Activated CD8-positive, alpha-beta memory T cell treated with anti-CD3 and anti-CD28 coated beads, Interleukin-2, amount 10 ng/mL, durations not matched to agents 7 days and 5 days (primary cell): ENCODE data around the gene LCTL. TPM values are rescaled to one million over a fixed set of nuclear protein-coding genes. Genes with fewer than 3 reads are reported as not detected.
"Not testable (repeated sequence)": the region's sequence is repeated elsewhere in the genome, so short reads cannot be mapped to it uniquely, and the experiment has no call there.

Experiments
- ATAC-seq: fragments of 150-1000 bp; cut with Tn5 transposase; one replicate; pipeline ENCODE4 v1.10.0; 2021; ENCODE audit warnings: moderate library complexity
- CTCF ChIA-PET: fragments of 350-600 bp; sonication (Branson Sonifier 250); formaldehyde crosslinking; loops from one replicate; lab custom pipeline; 2021; ENCODE audit warnings: antibody characterized with exemption; lab: Charles Lee
- DNase-seq: peaks from one replicate; pipeline ENCODE4 v3.0.0-alpha.2; 2020
- H3K27ac Mint-ChIP-seq: one replicate; pipeline ENCODE4 v1.8.0; 2021; ENCODE audit warnings: mild to moderate bottlenecking, mixed read lengths
- H3K27me3 Mint-ChIP-seq: one replicate; pipeline ENCODE4 v1.8.0; 2021; ENCODE audit warnings: mixed read lengths
- H3K36me3 Mint-ChIP-seq: one replicate; pipeline ENCODE4 v1.8.0; 2021; ENCODE audit warnings: mild to moderate bottlenecking, mixed read lengths
- H3K4me1 Mint-ChIP-seq: one replicate; pipeline ENCODE4 v1.8.0; 2021; ENCODE audit warnings: mixed read lengths
- H3K4me3 Mint-ChIP-seq: one replicate; pipeline ENCODE4 v1.8.0; 2021; ENCODE audit warnings: mild to moderate bottlenecking, moderate library complexity, mixed read lengths
- H3K9me3 Mint-ChIP-seq: one replicate; pipeline ENCODE4 v1.8.0; 2022; ENCODE audit warnings: low read depth, mixed read lengths
- total RNA-seq, 2 experiments: library from RNA; stranded (reverse); gene quantifications; one replicate each; pipeline ENCODE4 v1.2.3, GENCODE V29; 2021

The LCTL gene
- total RNA-seq, 2 experiments from 2014 or later: not detected

DNA sequence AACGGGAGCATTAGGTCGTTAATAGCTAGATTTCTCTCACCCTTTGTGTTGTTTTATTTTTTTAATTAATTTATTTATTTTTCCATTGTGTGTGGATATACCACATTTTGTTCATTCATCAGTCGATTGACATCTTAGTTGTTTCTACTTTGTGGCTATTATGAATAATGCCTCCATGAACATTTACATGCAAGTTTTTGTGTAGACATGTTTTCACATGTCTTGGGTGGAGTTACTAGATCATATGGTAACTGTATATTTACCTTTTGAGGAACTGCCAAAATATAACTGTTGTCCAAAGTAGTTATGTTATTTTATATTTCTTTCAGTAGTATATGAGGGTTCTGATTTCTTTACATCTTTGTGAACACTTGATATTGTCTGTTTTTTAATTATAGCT is 41.9 kb downstream of the LCTL start:
- CTCF ChIA-PET: interaction anchor here (0.7 kb wide), 1 partner anchor 18 kb away, joined by 3 read pairs; no protein-coding TSS in a partner anchor
- Mint-ChIP-seq H3K9me3 (no peaks in the 10 kb centered on the region), H3K4me1 (peaks cover 12% of the 10 kb centered on the region), H3K4me3 (no peak overlapping the region), H3K27ac (no peak overlapping the region), H3K27me3 (no peaks in the 10 kb centered on the region), H3K36me3 (peaks cover 33% of the 10 kb centered on the region)
- ATAC-seq (no peak), DNase-seq (no peak)

DNA sequence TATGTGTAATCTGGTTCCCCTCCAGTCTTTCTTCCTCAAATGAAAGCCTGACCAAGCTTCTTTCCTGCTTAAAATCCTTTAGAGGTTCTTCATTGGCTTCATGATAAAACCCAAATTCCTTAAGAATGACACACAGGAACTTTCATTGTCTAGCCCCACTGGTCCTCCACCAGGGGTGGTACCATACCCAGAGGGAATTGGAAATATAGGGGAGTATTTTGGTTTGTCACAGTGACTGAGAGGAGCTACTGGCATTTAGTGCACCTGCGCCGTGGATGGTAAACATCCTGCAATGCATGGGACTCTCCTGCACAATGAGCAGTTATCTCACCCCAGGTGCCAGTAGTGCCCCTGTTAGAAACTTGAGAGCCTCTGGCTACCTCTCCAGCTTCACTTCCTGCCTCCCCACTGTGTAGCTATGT is 49.9 kb downstream of the LCTL start:
- H3K27me3 Mint-ChIP-seq: no peaks in the 10 kb centered on the region
- no peaks in the 10 kb centered on the region for H3K4me1 Mint-ChIP-seq
- peaks cover 32% of the 10 kb centered on the region for H3K36me3 Mint-ChIP-seq
- H3K9me3 Mint-ChIP-seq: no peaks in the 10 kb centered on the region
- H3K27ac Mint-ChIP-seq: peak overlapping the region; percentile 16
- DNase-seq (no peak), ATAC-seq (no peak)
- CTCF ChIA-PET: no interaction called here
- no peak overlapping the region for H3K4me3 Mint-ChIP-seq

DNA sequence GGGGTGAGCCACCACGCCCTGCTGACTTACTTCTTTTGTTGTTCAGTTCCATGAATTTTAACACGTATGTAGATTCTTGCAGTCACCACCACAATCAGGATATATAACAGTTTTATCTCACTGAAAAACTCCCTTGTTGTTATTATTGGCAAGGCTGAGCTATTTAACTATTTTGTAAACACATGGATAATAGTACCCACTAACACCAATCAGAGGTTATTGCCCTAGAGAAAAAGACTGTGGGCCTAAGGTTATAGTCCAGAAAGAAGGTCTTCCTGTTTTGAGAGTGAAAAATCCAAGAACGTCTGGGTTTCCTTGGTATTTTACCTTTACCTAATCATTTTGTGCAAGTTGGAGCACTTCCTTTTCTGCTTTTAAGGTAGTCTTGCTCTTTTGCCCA is 51.2 kb downstream of the LCTL start:
- CTCF ChIA-PET: no interaction called here
- Mint-ChIP-seq H3K4me1 (no peaks in the 10 kb centered on the region), H3K9me3 (no peaks in the 10 kb centered on the region), H3K27me3 (no peaks in the 10 kb centered on the region), H3K36me3 (peaks cover 34% of the 10 kb centered on the region), H3K4me3 (no peak overlapping the region), H3K27ac (no peak overlapping the region)
- ATAC-seq: no peak
- DNase-seq: no peak

- Mint-ChIP-seq H3K4me1 (peaks cover 24% of the 10 kb centered on the region), H3K9me3 (no peaks in the 10 kb centered on the region), H3K27ac (peak overlapping the region; percentile 30), H3K4me3 (no peak overlapping the region), H3K36me3 (peaks cover 21% of the 10 kb centered on the region), H3K27me3 (no peaks in the 10 kb centered on the region)
- ATAC-seq: no peak
- CTCF ChIA-PET: interaction anchor here (2.8 kb wide), 1 partner anchor 10 kb away, joined by 24 read pairs; the partner anchor contains the start of gene SNAPC5
- no peak for DNase-seq
Measured at GRCh38 chr15:66508293-66508883, 57.4 kb downstream of the LCTL start.

DNA sequence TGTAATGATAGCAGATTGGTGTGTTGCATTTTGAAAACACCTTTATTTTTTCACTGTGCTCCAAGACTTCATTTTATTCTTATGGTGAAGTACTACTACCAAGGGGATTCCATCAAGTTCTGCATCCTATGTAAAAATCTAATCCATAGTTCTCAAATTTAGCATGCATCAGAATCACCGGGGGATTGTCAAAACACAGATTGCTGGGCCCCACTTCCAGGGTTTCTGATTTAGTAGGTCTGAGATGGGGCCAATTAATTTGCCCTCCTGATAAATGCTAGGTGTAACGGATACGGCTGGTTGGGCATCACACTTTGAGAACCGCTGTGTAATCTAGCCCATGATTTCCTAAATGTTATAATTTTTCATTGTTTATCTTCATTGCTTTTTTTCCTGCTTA is 60.0 kb downstream of the LCTL start:
- ATAC-seq (no peak), DNase-seq (no peak)
- Mint-ChIP-seq H3K4me3 (peak overlapping the region; percentile 94), H3K4me1 (peaks cover 49% of the 10 kb centered on the region), H3K9me3 (no peaks in the 10 kb centered on the region), H3K27me3 (no peaks in the 10 kb centered on the region), H3K27ac (peak overlapping the region; percentile 97), H3K36me3 (peaks cover 44% of the 10 kb centered on the region)
- CTCF ChIA-PET: interaction anchor here (0.6 to 3.1 kb wide), 7 partner anchors 8 to 1569 kb away, joined by 3 to 24 read pairs (median 4); partner anchors contain the start of genes MAP2K1 and SNAPC5

- CTCF ChIA-PET: interaction anchor here (0.6 to 3.1 kb wide), 6 partner anchors 7 to 1569 kb away, joined by 3 to 24 read pairs (median 4); partner anchors contain the start of genes MAP2K1 and SNAPC5
- H3K27me3 Mint-ChIP-seq: no peaks in the 10 kb centered on the region
- DNase-seq (no peak), ATAC-seq (no peak)
- H3K4me1 Mint-ChIP-seq: peaks cover 52% of the 10 kb centered on the region
- H3K27ac Mint-ChIP-seq: peak overlapping the region; percentile 97
- H3K4me3 Mint-ChIP-seq: peak overlapping the region; percentile 94
- H3K36me3 Mint-ChIP-seq: peaks cover 46% of the 10 kb centered on the region
- H3K9me3 Mint-ChIP-seq: no peaks in the 10 kb centered on the region
Measured at GRCh38 chr15:66505430-66505811, 60.4 kb downstream of the LCTL start.

DNA sequence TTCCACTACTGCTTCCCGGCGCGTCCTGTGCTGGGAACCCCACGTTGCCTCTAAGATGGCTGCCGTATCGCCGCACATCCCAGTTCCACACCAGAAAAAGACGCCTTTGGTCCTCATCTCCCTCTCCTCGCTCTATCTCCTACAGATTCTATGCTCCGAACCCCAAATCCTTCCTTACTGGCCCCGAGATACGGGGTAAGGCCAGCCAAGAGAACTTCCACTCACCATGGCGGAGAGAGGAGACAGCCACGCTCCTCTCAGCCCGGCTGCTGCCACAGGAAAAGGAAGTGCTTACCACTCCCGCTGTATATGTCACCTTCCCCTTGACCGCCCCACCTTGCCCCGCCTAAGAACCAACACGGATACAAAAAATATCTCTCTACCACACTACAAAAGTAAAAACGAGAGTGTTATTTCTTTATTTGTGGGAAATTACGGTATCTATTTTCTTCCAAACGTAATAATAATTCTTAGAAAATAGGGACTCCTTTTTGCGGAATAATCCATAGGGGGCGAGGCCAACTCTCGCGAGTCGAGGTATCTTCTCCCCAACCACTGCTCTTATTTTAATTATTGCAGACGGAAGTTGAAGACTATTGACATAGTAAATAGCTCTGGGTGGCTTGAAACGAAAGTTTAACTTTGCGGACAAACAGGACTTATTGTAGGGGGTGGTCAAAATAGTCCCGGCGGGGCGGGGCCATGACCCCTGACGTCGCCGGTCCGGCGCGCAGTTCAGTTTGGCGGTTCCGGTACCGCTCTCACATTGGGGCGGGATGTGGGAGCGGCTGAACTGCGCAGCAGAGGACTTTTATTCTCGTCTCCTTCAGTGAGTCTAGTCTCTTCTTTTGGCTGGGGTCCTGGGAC is 61.0 kb downstream of the LCTL start, which contains the start of the genes RPL4 and ZWILCH:
Gene RPL4 (minus strand): TSS at position 293 of the 867 bp plus-strand sequence. CDS start 65 bp downstream, at position 228.
Gene ZWILCH (plus strand): TSS at position 764 of the 867 bp plus-strand sequence. CDS start 13 bp downstream, at position 777.
- peaks cover 58% of the 10 kb centered on the region for H3K4me1 Mint-ChIP-seq
- peak; percentile 87 for DNase-seq
- peak; percentile 87 for ATAC-seq
- CTCF ChIA-PET: interaction anchor here (1.1 to 3.1 kb wide), 3 partner anchors 16 to 211 kb away, joined by 3 to 21 read pairs (median 5); partner anchors contain the start of gene MAP2K1
- H3K4me3 Mint-ChIP-seq: peak within 1 kb of the TSS; percentile 94
- H3K27me3 Mint-ChIP-seq: no peaks in the 10 kb centered on the region
- H3K9me3 Mint-ChIP-seq: no peaks in the 10 kb centered on the region
- H3K27ac Mint-ChIP-seq: peak within 1 kb of the TSS; percentile 97
- peaks cover 52% of the 10 kb centered on the region for H3K36me3 Mint-ChIP-seq

GRCh38 chr15:66503780-66504562 is 61.8 kb downstream of the LCTL start:
- peak overlapping the region; percentile 94 for H3K4me3 Mint-ChIP-seq
- H3K27ac Mint-ChIP-seq: peak overlapping the region; percentile 97

DNA sequence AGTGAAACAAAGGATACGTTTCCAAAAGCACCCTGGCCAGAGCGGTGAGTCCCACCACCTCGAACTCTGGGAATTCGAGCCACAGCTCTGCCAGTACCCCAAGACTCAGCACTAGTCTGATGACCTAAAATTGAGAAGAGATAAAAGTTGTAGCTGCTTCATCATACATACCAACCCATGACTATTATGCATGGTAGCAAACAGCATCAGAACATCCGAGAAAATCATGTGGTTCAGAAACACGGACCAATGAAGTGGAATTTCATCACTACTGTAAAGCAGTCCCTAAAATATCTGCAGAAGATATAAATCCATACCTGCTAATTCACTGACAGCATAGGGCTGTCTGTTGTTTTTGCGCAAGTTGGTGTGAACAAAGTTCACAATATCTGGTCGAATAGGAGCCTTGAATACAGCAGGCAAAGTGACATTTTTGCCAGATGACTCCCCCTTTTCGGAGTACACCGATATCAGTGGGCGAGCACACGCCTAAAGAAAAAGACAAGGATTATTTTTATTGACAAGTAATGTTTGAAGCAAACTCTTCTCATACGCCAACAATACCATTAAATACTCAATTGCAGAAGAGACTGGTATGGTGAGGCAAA is 62.7 kb downstream of the LCTL start:
- peaks cover 55% of the 10 kb centered on the region for H3K36me3 Mint-ChIP-seq
- H3K27ac Mint-ChIP-seq: peak overlapping the region; percentile 97
- H3K9me3 Mint-ChIP-seq, ATAC-seq, H3K27me3 Mint-ChIP-seq: not testable (repeated sequence)
- H3K4me3 Mint-ChIP-seq: peak overlapping the region; percentile 94
- peak; percentile 33 for DNase-seq
- CTCF ChIA-PET: interaction anchor here (1.0 to 3.1 kb wide), 2 partner anchors 115 to 117 kb away, joined by 3 to 21 read pairs; partner anchors contain the start of gene MAP2K1
- H3K4me1 Mint-ChIP-seq: peaks cover 63% of the 10 kb centered on the region

More at GRCh38 chr15:66503780-66504562, 61.8 kb downstream of the LCTL start:
- DNase-seq: no peak
- Mint-ChIP-seq H3K9me3 (no peaks in the 10 kb centered on the region), H3K4me1 (peaks cover 61% of the 10 kb centered on the region), H3K36me3 (peaks cover 52% of the 10 kb centered on the region), H3K27me3 (no peaks in the 10 kb centered on the region)
- no peak for ATAC-seq
- CTCF ChIA-PET: interaction anchor here (3.1 kb wide), 1 partner anchor 116 kb away, joined by 21 read pairs; the partner anchor contains the start of gene MAP2K1

DNA sequence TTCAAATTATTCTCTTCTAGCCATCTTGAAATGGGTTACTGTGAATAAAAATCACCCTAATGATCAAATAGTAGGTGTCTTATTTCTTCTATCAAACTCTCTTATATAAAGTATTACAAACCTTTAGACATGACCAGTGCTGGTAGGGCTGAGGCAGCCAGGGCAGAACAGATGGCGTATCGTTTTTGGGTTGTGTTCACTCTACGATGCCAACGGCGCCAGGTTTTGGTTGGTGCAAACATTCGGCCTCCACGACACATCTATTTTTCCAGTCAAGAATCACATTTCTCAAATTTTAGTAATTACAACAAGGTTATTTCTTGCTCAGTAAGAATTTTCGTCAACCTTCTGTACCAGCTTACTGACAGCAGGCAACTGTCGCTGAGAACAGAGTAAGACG is 63.3 kb downstream of the LCTL start:
- ATAC-seq (no peak), DNase-seq (peak; percentile 39)
- no peaks in the 10 kb centered on the region for H3K27me3 Mint-ChIP-seq
- peak overlapping the region; percentile 97 for H3K27ac Mint-ChIP-seq
- CTCF ChIA-PET: interaction anchor here (1.0 kb wide), 1 partner anchor 117 kb away, joined by 3 read pairs; no protein-coding TSS in a partner anchor
- H3K4me3 Mint-ChIP-seq: peak overlapping the region; percentile 94
- H3K36me3 Mint-ChIP-seq: peaks cover 60% of the 10 kb centered on the region
- H3K4me1 Mint-ChIP-seq: peaks cover 62% of the 10 kb centered on the region
- no peaks in the 10 kb centered on the region for H3K9me3 Mint-ChIP-seq

DNA sequence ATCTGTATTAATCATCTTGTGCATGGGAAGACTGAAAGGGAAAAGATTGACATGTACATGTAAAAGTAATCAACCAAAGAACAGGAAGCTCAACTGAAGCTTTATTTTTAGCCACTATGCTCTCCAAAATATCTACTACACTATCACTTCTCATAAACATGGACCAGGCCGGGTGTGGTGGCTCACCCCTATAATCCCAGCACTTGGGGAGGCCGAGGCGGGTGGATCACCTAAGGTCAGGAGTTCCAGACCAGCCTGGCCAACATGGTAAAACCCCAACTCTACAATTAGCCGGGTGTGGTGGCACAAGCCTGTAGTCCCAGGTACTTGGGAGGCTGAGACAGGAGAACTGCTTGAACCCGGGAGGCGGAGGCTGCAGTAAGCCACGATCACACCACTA is 65.5 kb downstream of the LCTL start:
- not testable (repeated sequence) for ATAC-seq, H3K4me3 Mint-ChIP-seq, H3K9me3 Mint-ChIP-seq, H3K27me3 Mint-ChIP-seq
- CTCF ChIA-PET: interaction anchor here (1.7 to 5.9 kb wide), 4 partner anchors 98 to 210 kb away, joined by 4 to 119 read pairs (median 35); partner anchors contain the start of genes MAP2K1 and TIPIN
- peak; percentile 38 for DNase-seq
- H3K4me1 Mint-ChIP-seq: peaks cover 66% of the 10 kb centered on the region
- peak overlapping the region; percentile 33 for H3K27ac Mint-ChIP-seq
- H3K36me3 Mint-ChIP-seq: peaks cover 63% of the 10 kb centered on the region
